Lung microvascular endothelial cell (primary cell): ENCODE measurements around the gene SOSTDC1. TPM values are rescaled to one million over a fixed set of nuclear protein-coding genes. Genes with fewer than 3 reads are reported as not detected.
"Not testable (repeated sequence)": the region's sequence is repeated elsewhere in the genome, so short reads cannot be mapped to it uniquely, and the experiment has no call there.

Experiments
- DNase-seq, 2 donors: peaks; one replicate each; pipeline versions ENCODE4 v3.0.0 to v3.0.0-alpha.2; 2010; ENCODE audit warnings: low read depth in 2 of 2
- total RNA-seq: library from RNA; depleted of rRNA; stranded (reverse); fragments of >200 nt; gene quantifications from 2 replicates; pipeline ENCODE4 v1.2.1, GENCODE V29; 2014

The SOSTDC1 gene, protein sequence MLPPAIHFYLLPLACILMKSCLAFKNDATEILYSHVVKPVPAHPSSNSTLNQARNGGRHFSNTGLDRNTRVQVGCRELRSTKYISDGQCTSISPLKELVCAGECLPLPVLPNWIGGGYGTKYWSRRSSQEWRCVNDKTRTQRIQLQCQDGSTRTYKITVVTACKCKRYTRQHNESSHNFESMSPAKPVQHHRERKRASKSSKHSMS
- total RNA-seq = not detected in 2 replicates

GRCh38 chr7:16465469-16466361, at the start of gene SOSTDC1:
Gene SOSTDC1 (minus strand): TSS chr7:16465738. CDS start chr7:16465668, 70 bp downstream.
- DNase-seq = no peak

- no peak for DNase-seq
Observed at GRCh38 chr7:16514729-16515128, 49.2 kb upstream of the SOSTDC1 start.

DNA sequence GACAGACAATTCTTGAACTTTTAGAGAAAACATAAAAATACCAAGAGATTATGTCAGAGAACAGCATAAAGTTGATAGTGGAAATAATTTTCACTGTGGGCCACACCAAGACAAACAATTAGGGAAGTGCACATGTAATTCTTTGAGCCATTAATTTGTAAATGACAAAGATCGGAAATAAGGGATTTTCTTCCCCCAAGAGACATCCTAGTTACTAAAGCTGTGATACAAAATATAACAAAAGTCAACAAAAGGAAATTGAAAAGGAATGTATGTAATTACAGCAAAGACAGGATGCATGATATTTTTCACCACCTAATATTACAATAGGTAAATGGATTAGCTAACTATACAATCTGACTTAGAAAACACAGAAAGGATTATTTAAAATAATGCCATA, 48.7 kb upstream of the SOSTDC1 start:
- no peak for DNase-seq

- DNase-seq = no peak
Observed at GRCh38 chr7:16512097-16512496, 46.6 kb upstream of the SOSTDC1 start.

GRCh38 chr7:16511314-16511713, 45.8 kb upstream of the SOSTDC1 start:
- DNase-seq = no peak

DNA sequence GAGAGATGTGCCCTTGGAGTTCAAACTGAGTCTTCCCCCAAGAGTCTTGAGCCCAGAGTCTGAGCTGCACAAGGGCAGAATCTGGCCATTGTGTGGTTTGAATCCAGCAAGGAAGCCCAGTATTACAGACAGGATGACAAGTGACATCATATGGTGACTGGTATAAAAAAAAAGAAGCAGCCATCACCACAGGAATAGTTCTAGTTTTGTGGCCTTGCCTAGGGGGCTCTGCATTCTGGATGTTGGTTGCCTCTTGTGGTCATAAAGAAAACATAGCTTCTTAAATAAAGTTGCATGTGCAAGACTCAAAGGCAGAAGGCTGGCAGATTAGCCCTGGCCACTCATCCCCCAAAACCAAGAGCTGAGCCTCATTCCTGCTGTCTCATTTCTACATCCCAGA, 44.3 kb upstream of the SOSTDC1 start:
- no peak for DNase-seq

GRCh38 chr7:16506422-16506821, 40.9 kb upstream of the SOSTDC1 start:
- not testable (repeated sequence) for DNase-seq

DNA sequence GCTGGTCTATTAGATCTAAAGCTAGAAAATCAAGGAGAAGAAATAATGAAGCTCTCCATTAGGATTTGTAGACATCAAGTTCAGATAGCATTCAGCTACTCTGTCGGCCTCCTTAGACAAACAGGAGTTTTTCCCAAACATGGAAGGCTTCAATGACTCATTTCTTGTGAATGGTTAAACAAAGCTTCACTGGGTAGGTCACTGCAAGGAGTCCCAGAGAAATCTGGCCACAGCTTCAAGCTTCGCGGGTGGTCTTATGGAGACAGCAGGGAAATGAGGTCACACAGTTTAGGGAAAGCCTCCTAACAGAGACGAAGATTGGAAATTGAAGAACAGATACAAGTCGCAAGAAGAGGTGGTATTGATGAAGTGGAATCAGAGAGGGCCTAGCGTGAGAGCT, 38.5 kb upstream of the SOSTDC1 start:
- DNase-seq = no peak

DNA sequence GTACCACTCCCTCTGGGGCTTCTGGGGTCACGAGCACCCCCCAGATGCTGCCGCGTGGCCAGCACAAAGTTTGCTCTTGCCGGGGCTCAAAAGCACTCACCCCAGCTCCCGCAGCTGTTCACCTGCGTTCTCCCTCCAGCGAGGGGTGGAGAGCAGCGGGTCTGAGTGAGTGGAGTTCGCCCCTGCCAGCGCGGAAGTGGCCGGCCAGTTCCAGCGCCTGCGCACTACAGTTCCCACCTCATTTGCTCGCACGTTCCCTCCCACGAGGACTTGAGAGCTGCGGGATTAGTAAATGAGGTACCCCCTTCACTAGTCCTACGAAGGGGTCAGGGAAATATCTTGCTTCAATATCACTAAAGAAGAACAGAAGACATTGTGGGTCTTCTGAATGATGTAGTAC, 36.8 kb upstream of the SOSTDC1 start:
- DNase-seq = no peak

- no peak for DNase-seq
Observed at GRCh38 chr7:16498122-16498521, 32.6 kb upstream of the SOSTDC1 start.

DNA sequence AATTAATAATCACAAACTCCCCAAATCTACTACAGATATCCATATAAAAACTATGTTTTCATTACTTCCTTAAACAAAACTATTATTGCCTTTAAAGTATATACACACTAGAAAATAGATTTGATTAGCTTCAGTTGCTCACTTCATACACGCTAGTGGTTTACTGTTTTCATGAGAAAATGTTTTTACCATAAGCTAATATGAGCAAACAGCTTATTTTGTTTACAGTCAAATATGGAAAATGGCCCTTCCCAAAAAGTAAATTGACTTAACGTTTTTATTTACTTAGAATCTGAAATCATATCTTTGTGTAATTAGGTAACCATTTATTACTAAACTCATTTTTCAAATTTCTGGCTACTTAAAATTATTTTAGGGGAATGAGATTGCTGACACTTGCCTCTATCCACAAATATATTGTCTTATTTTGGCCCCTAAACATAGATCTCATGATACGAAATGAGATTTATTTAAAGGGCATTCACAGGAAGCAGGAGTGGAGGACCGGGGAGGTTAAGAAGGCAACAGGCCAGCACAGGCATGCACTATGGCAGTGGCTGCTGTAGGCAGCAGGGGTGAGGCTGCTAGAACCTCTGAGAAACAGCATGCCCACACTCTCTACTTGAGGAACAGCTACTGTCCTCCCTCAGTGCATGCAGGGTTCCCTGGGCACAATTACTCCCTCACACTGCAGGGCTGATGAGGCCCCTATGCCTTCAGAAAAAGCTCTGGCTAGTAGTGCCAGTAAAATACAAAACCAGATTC, 29.6 kb upstream of the SOSTDC1 start:
- no peak for DNase-seq

GRCh38 chr7:16494551-16494950, 29.0 kb upstream of the SOSTDC1 start:
- DNase-seq = no peak

GRCh38 chr7:16493266-16493665, 27.7 kb upstream of the SOSTDC1 start:
- no peak for DNase-seq

GRCh38 chr7:16492513-16493062, 27.1 kb upstream of the SOSTDC1 start:
- DNase-seq = no peak

- no peak for DNase-seq
Observed at GRCh38 chr7:16491148-16491547, 25.6 kb upstream of the SOSTDC1 start.

DNA sequence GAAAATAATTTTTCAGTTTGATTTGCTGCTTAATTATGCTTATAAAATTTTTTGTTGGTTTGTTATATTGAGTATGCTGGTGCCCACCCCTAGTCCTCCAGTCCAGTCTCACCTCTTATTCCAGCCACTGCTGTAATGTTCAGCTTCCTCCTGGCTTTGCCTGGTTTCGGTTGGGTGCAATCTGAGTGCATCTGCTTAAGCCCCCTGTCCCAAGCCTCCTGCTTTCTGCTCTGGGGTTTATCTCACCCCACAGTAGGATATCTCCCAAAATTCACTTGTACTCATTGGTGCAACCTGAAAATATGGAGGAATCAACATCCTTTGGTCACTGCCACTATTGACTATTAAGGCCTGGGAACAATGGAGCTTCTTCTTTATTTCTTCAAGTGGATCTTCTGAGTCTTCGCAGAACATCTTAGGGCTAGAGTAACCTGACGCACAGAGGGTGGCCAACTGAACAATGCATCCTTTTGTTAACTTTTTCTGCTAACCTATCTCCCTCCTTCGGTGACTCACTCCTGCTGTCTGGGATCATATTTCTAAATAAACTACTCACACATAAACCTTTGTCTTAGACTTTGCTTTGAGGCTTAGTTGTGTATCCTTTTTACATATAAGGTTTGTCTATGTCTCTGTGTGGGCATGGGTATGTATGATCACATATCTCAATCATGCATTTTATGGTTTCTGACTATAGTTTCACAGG, 19.1 kb upstream of the SOSTDC1 start:
- no peak for DNase-seq

DNA sequence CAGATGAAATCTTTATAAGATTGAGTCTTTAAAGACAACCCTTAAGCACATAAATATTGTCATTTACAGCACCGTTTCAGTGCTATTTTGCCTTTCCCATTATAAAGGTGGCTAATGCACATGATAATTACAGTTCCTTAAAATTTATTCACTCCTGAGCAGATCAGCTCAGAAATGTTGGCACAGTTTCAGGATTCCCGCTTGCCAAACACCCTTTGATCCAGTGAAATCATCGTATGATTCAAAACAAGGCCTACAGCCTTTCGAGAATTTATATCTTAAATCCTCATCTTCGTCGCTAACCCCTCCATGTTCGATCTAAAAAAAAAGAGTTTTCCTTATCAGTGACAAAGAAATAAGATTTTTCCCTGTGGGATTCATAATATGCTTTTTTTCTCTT, 14.1 kb upstream of the SOSTDC1 start:
- no peak for DNase-seq

DNA sequence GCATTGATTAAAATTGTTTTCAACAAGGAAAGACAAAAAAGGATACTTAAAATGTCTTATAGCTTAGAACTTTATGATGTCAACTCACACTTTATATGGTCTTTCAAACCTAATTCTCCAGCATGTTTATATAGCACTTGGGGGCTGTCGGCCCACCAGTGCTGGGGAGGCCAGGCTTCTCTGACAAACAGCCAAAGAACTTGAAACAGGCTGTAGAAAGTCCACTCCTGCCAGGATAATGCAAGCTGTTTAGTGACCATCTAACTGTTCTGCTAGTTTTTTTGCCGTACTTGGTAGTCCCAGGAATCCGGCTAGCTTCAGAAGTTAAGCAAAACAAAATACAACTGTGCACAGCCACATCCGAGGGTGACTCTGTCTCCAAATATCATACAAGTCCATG, 13.6 kb upstream of the SOSTDC1 start:
- DNase-seq = no peak

GRCh38 chr7:16471933-16472332, 6.4 kb upstream of the SOSTDC1 start:
- no peak for DNase-seq

DNA sequence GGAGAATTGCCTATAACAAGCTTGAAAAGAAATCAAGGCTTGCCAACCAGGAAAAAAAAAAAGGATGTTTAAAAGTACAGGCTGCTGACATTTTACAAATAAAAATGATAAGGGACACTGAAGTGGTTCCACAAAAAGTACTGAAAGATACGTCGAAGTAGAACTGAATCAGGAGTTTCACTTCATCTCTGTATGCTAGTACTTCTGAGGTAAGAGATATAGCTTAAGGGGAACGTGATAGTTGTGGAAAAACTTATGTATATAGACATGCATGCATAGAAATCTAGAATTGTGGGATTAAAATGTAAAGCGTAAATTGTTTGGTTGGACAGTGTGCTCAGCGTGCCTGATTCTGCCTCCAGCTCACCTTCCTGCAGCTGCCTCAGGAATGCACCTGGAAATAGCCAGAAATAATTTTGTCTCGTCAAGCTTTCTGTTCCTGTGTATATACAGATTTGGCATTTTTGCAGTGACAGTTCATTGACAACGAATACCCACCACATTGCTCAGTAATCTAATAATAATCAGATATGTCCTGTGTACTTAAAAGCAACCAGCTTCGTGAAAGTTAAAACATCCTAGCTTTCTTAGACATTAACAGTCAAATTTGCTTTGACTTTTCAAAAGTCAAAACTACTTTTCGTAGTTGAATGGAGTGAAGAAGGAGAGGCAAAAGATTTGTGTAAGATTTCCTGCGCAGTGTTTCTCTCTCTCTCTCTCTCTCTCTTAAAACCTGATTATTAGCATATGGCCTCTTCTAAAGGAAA, 1.4 kb downstream of the SOSTDC1 start:
- no peak for DNase-seq

DNA sequence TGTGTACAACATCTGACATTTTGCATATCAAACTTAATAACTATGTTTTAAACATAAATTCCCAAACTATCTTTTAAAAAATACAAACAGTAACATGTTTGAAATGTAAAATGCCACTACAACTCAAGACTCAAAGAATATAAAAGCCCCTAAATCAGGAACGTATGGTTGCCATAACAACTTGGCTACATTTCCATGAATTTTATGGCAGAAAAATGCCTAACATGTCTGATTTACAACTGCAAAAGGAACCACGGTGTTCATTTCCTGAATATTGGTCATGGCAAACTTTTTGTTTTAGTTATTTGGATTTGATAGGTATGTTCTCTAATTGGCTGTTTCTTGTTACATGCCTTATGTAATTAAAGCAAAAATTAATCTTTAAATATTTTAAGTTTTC, 2.0 kb downstream of the SOSTDC1 start:
- DNase-seq = no peak
